GM19455 (cell line): ENCODE results near the gene EPB41L1.

ENCODE experiments used
- ATAC-seq: cut with Tn5 transposase; IDR thresholded peaks from one replicate; pipeline ENCODE4 v1.9.1; 2021; ENCODE audit not compliant: unreplicated experiment

EPB41L1 gene

DNA sequence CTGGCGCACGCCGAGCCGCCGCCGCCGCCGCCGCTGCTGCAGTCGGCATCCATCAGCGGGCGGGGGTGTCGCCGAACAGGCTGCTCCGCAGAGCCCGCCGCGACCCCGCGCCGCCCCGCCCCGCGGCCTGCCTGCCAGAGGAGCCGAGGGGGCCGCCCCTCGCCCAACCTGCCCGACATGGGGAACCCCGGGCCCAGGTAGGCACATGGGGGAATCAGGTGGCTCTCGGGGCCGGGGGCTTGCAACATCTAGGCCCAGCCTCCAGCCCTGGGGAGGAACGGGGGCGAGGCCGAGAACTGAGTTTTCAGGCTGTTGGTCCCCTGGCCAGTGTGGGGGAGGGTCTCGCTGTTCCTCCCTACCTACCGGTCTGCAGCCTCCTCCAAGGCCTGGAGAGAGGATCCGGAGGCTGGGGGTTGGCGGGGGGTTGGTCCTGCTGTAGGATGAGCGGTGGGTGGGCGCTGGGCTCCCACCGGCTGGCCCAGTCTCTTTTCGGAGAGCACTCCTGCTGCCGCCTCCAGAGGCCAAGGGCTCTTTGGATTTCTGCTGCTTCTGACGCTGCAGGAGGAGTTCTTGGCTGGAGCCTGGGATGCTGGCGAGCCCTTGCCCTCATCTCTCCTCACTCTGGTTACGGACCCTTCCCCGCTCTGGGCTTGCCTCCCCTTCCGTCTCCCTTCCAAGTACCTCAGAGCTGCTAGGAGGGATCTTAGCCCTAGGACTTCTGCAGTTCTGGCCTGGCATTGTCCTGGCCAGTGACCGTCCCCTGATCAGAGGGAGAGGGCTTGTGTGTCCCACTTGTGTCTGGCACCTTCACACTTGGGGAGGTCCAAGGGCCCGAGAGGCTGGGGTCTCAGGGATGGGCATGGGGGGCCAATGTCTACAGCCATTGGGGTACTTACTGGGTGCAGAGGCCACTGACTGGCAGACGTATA lies at the start of gene EPB41L1:
TSS of gene EPB41L1 (plus strand) at position 41 of the 929 bp plus-strand sequence. CDS start 19,038 bp downstream, outside the sequence.
- no peak for ATAC-seq

DNA sequence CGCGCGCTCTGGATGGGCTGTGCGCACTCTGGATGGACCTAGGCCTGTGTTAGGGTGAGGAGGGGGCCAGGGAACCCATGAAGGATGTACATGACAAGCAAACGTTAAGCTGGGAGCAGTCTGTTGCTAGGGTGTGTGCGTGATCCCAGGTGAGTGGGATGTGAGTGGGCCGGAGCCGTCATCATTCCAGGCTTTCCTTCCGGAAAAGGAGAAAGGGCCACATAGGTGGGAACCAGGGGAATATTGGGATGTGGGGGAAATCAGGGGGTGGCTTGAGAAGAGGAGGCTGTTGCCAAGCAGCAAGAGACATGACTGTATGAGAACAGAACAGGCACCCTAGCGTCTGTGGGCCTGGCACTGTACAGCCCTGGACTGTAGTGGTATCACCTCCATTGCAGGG lies 49.7 kb upstream of the EPB41L1 start:
- ATAC-seq = no peak

DNA sequence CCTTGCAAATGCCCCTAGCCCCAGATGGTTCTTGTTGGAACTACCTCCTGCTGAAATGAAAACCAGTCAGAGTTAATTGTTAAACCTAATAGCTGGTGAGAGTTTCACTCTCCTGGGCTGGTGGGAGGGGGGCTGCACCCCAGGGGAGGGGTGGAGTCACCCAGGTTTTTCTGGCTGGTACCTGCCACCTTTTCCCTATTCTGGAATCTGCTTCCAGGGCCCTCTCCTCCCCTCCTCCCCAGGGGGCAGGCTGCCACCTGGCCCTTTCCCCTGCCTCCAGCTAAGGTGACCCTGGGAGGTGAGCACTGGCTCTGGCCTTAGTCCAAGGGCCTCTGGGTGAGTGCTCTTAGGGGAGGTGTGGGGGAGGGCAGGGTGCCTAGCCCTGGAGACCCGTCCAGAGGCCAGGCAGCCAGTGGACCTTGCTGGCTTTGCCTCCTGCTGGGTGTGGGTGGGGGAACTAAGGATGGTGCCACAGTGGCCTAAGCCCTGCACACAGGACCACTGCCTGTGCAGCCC lies 48.8 kb upstream of the EPB41L1 start:
- no peak for ATAC-seq

DNA sequence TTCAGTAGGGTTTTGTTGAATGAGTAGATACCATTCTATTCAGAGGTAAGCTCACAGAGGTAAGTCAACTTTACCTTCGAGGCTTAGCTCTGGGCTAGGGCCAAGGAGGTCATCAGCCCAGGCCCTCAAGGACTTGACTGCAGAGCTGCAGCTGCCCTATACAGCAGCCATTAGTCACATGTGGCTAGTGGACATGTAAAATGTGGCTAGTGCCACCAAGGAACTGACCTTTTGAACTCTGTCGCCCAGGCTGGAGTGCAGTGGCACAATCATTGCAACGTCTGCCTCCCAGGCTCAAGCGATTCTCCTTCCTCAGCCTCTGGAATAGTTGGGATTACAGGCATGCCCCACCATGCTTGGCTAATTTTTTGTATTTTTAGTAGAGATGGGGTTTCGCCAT lies 47.9 kb upstream of the EPB41L1 start:
- ATAC-seq = no peak

DNA sequence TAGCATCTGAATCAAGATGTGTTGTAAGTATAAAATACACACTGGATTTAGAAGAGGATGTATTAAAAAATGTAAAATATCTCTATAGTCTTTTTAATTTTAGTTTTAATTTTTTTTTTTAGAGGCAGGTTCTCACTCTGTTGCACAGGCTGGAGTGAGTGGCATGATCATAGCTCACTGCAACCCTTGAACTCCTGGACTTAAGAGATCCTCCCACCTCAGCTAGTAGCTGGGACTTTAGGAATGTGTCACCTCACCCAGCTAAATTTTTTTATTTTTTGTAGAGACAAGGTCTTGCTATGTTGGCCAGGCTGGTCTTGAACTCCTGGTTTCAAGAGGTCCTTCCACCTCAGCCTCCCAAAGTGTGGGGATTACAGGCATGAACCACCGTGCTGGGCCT lies 46.7 kb upstream of the EPB41L1 start:
- no peak for ATAC-seq

DNA sequence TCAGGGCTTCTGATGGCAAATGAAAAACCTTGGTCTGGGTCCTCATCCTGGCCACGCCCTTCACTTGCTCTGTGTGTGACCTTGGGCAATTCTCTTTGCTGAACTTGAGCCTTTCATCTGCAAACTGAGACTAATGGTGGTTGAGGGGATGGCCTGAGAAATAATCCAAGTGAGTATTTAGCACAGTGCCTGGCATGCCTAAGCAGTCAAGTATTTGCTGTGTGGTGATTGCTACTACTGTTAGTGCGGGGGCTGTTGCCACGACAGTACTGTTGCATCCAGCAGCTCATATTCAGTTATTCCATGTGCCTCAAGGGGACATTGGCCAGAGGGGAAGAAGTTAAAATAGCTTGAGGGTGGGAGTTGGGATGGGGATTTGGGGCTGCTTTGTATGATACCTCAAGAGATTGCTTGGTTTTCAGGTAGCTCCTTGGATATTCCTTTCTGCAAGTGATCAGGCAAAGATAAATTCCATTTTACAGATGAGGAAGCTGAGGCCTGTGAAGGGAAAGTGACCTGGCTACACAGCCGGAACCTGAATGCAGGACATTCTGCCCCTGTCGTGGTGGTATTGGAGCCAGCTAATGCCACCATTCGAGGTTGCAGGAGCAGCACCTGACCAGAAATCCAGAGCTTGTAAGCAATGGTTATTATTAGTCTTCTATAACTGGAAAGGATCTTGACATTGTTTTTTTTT lies 45.1 kb upstream of the EPB41L1 start:
- ATAC-seq = no peak

DNA sequence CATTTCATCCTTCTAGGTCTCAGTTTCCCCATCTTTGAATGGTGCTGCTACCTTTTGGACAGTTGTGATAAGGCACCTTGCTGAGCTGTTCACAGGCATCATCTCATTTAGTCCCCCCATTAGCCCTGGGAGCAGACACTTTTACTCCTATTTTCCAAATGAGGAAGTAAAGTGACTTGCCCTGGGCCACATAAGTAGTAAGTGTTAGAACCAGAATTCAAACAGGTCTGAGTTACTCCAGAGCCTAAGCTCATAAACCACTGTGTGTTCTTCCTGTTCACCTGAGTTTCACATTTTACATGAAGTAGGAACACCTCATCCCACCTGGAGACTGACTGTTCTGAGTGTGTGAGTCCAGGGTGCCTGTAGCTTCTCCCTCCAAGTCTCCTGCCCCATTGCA lies 43.5 kb upstream of the EPB41L1 start:
- ATAC-seq = no peak

DNA sequence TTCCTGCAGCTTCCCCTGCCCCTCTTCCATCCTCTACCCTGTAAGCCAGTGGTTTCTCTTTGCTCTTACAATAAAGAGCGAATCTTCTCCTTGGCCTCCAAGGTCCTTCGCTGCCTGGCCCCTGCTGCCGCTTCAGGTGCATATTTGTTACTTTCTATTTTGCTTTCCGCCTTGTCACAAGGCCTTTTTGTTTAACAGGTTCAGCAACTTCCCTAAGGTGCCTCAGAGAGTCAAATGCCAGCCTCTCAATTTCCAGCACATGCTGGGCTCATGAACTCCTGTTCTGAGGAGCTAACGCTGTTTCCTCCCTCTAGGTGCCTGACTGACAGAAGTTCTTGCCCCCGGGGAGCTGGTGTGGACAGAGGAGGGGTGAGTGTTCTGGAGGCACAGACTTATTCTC lies 42.4 kb upstream of the EPB41L1 start:
- ATAC-seq = no peak

DNA sequence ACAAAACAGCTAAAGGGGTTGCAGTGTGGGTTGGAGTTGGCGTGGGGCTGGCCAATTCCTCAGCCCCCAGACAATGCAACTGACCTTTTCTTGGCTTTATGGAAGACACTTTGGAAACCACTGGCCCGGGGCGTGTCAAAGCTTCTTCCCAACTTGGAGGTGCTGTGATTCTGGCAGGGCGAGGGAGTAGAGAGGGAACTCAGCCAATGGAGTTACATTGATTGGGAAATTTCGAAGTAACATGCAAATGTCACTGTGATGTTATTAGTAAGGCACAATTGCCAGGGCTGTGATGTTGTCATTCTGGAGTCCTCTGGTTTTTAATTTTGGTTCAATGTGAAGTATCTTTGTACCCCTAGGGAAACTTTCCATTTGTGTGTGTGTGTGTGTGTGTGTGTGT lies 41.5 kb upstream of the EPB41L1 start:
- no peak for ATAC-seq

DNA sequence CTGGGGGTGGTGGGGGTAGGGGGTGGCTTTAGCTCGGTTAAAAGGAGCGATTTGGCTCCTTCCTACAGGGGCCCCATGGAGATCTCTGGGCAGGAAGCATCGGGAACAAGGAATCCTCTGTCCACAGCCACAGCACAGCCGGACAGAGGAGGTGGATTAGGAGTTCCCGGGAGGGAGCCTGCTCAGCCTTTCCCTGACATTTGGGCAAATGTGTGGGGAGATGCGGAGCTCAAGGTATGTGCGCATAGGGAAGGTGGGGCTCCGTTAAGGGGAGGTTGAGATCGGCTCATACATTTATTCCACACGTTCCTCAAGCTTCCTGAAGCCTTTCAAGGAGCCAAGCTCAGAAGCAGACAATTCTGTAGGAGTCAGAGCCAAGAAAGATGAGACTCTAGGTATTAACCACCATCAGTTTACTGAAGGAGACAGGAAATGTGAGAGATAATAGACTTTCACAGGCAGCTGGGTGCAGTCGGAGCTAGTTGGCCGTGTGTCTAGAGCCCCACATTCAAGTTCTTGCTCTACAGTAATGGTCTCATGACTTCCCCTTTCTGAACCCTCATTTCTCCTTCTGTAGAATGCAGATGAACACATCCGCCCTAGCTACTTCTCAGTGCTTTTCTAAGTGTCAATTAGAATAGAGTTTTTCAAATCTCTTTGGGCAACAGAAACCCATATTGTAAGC lies 40.8 kb upstream of the EPB41L1 start:
- ATAC-seq = no peak

DNA sequence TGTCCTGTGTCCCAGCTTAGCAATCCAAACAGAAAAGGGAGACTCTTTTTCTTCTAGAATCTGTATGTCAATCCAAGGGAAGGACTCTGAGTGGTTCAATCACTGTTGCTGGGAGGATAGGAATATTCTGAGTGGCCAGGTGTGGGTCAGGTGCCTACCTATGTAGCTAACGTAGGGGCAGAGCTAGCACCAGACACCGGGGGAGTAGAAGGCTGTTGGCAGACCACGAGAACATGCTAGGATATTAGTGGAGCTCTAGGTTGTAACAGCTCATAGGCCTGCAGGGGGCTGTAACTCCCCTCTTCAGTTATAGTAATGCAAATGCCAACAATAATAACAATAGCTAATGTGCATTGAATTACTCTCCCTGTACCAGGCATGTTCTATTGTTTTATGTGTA lies 39.8 kb upstream of the EPB41L1 start:
- ATAC-seq = no peak

DNA sequence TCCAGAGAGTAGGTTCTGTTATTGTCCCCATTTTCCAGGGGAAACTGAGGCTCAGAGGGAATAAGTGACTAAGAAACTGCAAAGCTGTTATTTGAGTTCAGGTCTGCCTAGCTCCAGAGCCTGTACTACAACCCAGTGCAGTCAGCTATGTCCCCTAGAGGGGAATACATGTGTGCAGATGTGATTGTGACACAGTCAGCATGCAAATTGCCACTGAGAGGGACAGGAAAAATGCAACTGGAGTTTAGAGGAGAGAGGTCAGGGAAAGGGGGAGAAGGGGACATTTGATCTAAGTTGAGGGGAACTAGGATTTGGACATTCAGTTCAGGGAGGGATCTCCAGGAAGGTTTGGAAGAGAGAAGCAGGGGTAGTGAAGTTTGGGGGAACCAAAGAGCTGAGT lies 38.6 kb upstream of the EPB41L1 start:
- no peak for ATAC-seq

DNA sequence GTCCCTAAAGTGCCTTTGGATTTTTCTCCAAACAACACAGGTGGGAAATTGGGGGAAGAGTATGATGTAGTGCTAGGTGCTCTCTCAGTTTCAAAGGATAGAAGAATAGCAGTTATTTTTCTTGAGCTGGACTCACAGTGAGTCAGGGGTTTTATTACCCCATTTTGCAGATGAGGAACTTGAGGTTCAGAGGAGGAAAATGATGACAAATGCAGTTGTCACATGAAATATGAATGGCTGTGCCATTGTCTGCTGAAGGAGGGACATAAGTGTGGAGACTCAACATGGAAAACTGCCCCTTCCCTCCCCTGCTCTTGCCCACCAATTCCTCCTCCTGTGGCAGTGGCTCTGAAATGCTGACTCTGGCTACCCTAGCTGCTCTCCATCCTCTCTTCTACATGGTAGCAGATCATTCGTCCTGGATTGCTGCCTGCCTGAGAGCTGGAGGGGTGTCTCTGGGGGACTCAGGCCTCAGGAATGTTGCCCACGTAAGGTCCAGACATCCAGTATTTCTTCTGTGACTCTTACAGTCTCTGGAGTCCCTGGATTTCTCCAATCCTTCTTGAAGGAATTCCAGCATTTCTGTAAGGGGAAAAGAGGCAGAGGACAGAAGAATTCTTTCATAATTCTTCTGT lies 37.6 kb upstream of the EPB41L1 start:
- ATAC-seq = no peak

DNA sequence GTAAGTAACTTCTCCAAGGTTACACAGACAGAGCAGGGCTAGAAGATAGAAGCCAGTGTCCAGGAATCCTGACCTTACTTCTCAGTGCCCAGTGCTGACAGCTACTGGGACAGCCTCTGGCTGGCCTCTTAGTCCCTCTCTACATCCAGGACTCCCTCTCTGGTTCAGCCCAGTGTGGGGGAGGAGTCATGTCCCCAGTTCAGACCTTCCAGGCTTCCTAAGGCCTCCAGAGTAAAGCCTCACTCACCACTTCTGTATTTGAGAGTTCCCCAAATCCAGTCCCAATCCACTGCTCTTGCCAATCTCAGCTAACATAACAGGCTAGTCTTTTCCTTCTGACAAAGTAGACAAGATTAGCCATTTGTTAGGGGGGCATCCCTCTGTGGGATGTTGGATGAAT lies 36.9 kb upstream of the EPB41L1 start:
- no peak for ATAC-seq

DNA sequence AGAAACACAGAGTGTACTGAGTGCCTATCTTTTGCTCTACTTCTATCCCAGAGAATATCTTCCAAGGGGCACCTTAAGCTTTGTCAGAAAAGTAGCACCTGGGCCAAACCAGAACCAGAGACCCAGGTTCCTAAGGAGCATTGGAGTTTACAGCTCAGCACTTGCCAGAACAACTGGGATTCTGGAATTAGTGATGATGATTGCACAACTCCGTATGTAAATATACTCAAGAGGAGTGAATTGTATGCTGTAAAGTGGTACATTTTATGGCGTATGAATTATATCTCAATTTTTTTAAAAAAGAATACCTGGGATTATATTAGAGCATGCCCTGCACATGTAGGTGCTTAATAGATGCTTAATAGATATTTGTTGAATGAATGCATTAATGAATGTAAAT lies 36.2 kb upstream of the EPB41L1 start:
- ATAC-seq = no peak

DNA sequence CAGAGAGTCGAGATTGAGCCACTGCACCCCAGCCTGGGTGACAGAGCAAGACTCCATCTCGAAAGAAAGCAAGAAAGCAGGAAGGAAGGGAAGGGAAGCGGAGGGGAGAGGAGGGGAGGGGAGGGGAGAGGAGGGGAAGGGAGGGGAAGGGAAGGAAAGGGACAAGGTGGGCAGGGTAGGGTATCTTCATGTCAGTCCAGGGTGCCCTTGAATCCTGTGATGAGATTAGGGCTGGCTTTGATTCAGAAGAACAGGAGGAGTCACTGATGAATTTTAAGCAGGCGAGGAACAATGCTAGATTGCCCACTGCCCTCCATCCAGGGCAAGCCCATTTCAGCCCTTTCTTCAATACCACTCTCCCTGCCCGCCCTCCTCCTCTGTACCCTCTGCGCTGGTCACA lies 35.0 kb upstream of the EPB41L1 start:
- no peak for ATAC-seq

DNA sequence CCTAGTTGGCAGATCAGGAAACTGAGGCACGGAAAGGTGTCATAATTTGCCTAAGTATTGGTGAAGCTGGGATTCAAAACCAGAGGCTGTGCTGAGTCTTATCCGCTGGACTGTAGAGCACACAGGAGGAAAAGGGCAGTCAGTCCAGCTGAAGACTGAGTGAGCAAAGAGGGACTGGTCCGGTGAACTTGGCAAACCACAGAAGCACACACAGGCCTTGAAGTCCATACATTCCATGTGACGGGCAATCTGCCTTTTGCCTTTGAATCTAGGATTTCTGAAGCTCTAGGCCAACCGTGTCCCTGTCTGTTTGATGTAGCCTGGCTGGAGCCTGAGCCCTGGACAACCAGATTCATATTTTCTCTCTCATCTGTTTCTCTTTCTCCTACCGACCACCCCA lies 34.3 kb upstream of the EPB41L1 start:
- no peak for ATAC-seq

DNA sequence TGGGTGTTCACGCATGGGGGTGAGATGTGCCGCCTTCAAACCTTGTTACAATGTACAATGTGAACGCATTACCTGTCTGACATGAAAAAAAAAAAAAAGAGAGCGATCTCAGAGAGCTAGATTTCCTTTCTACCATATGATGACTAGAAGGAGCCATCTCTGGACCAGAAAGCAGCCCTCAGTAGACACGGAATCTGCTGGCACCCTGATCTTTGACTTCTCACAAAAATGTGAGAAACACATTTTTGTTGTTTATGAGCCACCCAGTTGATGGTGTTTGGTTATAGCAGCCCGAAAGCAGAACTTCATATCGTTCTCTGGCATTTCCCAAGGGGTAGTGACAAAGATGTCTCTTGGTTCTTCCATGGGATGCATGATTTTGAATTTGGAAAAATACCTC lies 33.5 kb upstream of the EPB41L1 start:
- ATAC-seq = no peak

DNA sequence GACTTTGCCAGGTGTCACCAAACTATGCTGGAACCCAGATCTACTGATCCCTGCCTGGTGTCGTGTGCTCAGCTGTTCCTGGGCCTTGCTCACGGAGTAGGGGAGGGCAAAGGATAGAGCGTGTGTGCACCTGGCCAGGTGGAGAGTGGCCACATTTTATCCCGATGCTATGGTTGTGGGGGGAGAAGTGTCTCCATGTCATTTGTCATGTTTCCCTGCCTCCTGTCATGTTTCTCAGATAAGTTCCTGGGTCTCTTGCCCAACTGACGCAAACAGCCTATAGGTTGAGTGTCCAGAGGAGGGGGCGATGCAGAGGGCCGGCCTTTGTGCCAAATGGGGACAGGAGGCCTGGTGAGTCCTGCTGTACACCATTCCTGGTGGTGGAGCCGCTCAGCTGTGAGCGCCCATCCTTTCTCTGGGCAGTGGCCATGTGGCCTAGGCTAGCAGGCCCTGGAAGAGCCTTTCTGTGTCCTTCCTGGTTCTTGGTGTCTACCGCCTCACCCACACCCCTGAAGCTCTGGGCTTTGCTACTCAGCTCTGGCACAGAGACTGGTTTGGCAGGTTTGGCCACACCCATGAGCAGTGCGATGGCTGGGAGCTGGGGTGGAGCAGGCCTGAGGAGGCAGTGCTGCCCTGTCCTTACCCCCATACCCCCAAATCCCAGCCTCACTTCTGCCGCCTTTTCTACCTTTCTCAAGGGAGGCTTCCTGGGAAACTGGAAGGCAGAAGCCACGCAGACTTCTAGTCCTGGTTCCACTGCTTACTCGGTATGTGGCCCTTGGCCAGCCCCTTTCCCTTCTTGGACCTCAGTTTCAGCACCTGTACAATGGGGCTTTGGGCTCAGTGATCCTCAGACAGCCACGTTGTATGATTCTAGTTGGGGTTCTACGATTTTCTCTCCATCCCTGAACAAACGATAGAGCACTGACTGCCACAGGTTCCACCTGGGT lies 32.3 kb upstream of the EPB41L1 start:
- no peak for ATAC-seq

DNA sequence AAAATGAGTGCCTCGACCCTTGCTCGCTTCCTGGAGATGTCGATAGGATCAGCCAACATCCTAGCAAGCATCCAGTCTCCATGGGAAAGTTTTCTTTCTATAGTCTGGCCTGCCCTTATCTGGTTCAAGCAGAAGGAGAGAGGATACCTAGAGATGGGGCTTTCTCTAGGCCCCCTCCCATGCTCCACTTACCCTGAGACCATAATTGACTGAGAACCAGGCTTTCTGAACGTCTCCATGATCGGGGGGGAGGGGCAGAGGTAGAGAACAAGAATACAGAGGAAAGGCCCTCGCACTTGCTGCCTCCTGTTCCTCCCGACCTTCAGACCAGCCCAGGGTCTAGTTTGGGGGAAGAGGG lies 31.6 kb upstream of the EPB41L1 start:
- ATAC-seq = no peak
